GM18951 (cell line): ENCODE measurements around the gene ZDHHC3.

ENCODE experiments used
- POLR2A ChIP-seq: IDR thresholded peaks from 4 replicates; pipeline ENCODE4 v1.6.1; 2011; ENCODE audit warnings: mild to moderate bottlenecking; ENCODE audit not compliant: insufficient read length, insufficient read depth; ENCODE audit errors: extremely low read depth
- in situ Hi-C: fragments of 300-500 bp; cut with MboI; formaldehyde crosslinking; loops from one replicate; pipeline ENCODE4 v1.12.0; 2022; ENCODE audit warnings: low sequenced_read_pairs, mixed read lengths, inconsistent platforms; ENCODE audit not compliant: unreplicated experiment

ZDHHC3 gene

GRCh38 chr3:44976002-44976815 is at the start of gene ZDHHC3, which contains the start of gene EXOSC7:
Gene ZDHHC3, minus strand, starts transcription at chr3:44976174. Its CDS starts 16,738 bp downstream, at chr3:44959436.
Gene EXOSC7, plus strand, starts transcription at chr3:44976244. Its CDS starts 34 bp downstream, at chr3:44976278.
- TF ChIP-seq POLR2A: peak; percentile 87
- in situ Hi-C loops: no loop called here

- in situ Hi-C loops: loop anchor here (25.0 kb wide), 1 partner anchor 638 kb away; no protein-coding TSS in a partner anchor
- TF ChIP-seq POLR2A: no peak
Observed at GRCh38 chr3:45024542-45025255, 48.7 kb upstream of the ZDHHC3 start.

- in situ Hi-C loops: no loop called here
Observed at GRCh38 chr3:45023675-45024074, 47.7 kb upstream of the ZDHHC3 start.

GRCh38 chr3:45021524-45022297 is 45.7 kb upstream of the ZDHHC3 start:
- TF ChIP-seq POLR2A: no peak
- in situ Hi-C loops: no loop called here

More at GRCh38 chr3:45023675-45024074, 47.7 kb upstream of the ZDHHC3 start:
- no peak for TF ChIP-seq POLR2A

GRCh38 chr3:45020534-45020933 is 44.6 kb upstream of the ZDHHC3 start:
- in situ Hi-C loops: no loop called here
- TF ChIP-seq POLR2A: no peak

GRCh38 chr3:45017821-45018220 is 41.8 kb upstream of the ZDHHC3 start:
- no peak for TF ChIP-seq POLR2A
- in situ Hi-C loops: no loop called here

- TF ChIP-seq POLR2A: no peak
- in situ Hi-C loops: no loop called here
Observed at GRCh38 chr3:45016916-45017315, 40.9 kb upstream of the ZDHHC3 start.

- in situ Hi-C loops: no loop called here
- no peak for TF ChIP-seq POLR2A
Observed at GRCh38 chr3:45012577-45012976, 36.6 kb upstream of the ZDHHC3 start.

GRCh38 chr3:45011756-45012508 is 36.0 kb upstream of the ZDHHC3 start:
- in situ Hi-C loops: no loop called here
- TF ChIP-seq POLR2A: no peak

- TF ChIP-seq POLR2A: no peak
- in situ Hi-C loops: no loop called here
Observed at GRCh38 chr3:45010811-45011333, 34.9 kb upstream of the ZDHHC3 start.

- in situ Hi-C loops: no loop called here
- no peak for TF ChIP-seq POLR2A
Observed at GRCh38 chr3:45009868-45010267, 33.9 kb upstream of the ZDHHC3 start.

- no peak for TF ChIP-seq POLR2A
- in situ Hi-C loops: no loop called here
Observed at GRCh38 chr3:45008117-45008516, 32.1 kb upstream of the ZDHHC3 start.

- in situ Hi-C loops: no loop called here
Observed at GRCh38 chr3:45007091-45007490, 31.1 kb upstream of the ZDHHC3 start.

More at GRCh38 chr3:45007091-45007490, 31.1 kb upstream of the ZDHHC3 start:
- TF ChIP-seq POLR2A: no peak
